H1 (cell line): Measurements from ENCODE around the gene KLRC3. TPM values are rescaled to one million over a fixed set of nuclear protein-coding genes. Genes with fewer than 3 reads are reported as not detected.

Source experiments
- FOSL1 ChIP-seq: IDR thresholded peaks from 2 replicates; pipeline ENCODE4 v1.6.1; 2011; ENCODE audit warnings: mild to moderate bottlenecking, low read depth, low read length, moderate library complexity; ENCODE audit not compliant: insufficient read depth
- PHF8 ChIP-seq: fragments of 200-600 bp; sonication (generic); conservative IDR thresholded peaks from 2 replicates; pipeline ENCODE4 v1.7.1; 2012; ENCODE audit warnings: low read depth, mild to moderate bottlenecking, inconsistent platforms, low read length, moderate library complexity
- RNF2 ChIP-seq: fragments of 200-900, 300-1000 bp; sonication (generic); IDR thresholded peaks from 2 replicates; pipeline ENCODE4 v1.7.1; 2016; ENCODE audit warnings: borderline replicate concordance, low read depth, mild to moderate bottlenecking, antibody characterized with exemption, low read length; ENCODE audit not compliant: poor library complexity, severe bottlenecking; ENCODE audit errors: missing control alignments
- RXRA ChIP-seq: IDR thresholded peaks from 2 replicates; pipeline ENCODE4 v1.6.1; 2011; ENCODE audit warnings: low read depth, mild to moderate bottlenecking, low read length, moderate library complexity; ENCODE audit not compliant: insufficient read depth
- SRF ChIP-seq: IDR thresholded peaks from 2 replicates; pipeline ENCODE4 v1.6.1; 2011; ENCODE audit warnings: mild to moderate bottlenecking, low read depth, low read length, moderate library complexity
- polyA plus RNA-seq, 7 experiments: library from polyadenylated mRNA; depleted of rRNA in 3 of 7; stranded (reverse) in 5 of 7; unstranded in 2 of 7; fragments of >200 nt in 5 of 7; fragments of 200-250 nt in 2 of 7; gene quantifications; 1 replicate in 5 of 7; 2 replicates in 1 of 7; 4 replicates in 1 of 7; pipeline versions ENCODE4 v1.2.1 to v1.2.3, GENCODE V29; 2011 to 2013; ENCODE audit warnings: missing spikeins in 2 of 7, mixed read lengths in 2 of 7
- total RNA-seq: library from RNA; stranded (reverse); fragmentation: NEBNext Ultra II Directional; extraction: Animal tissue kit (Norgen Biotek cat#: 25700); gene quantifications from 2 replicates; pipeline ENCODE4 v1.2.1, GENCODE V29; 2021
- TF ChIP-seq, protein P1 (sequence below), 3 experiments: IDR thresholded peaks; 1 replicate in 2 of 3; 2 replicates in 1 of 3; pipeline versions ENCODE4 v1.5.1 to v1.6.1; 2011; ENCODE audit warnings: low read length in 3 of 3, mild to moderate bottlenecking in 3 of 3, inconsistent platforms in 2 of 3, low read depth in 1 of 3, moderate library complexity in 1 of 3; ENCODE audit not compliant: insufficient read depth in 1 of 3; ENCODE audit errors: control extremely low read depth in 1 of 3

The KLRC3 gene
- total and polyA plus RNA-seq, 2 of the 8 experiments (the other 6 are each of a cell fraction or from before 2014, with no cell fraction given) = not detected

- TF ChIP-seq, protein P1, sequence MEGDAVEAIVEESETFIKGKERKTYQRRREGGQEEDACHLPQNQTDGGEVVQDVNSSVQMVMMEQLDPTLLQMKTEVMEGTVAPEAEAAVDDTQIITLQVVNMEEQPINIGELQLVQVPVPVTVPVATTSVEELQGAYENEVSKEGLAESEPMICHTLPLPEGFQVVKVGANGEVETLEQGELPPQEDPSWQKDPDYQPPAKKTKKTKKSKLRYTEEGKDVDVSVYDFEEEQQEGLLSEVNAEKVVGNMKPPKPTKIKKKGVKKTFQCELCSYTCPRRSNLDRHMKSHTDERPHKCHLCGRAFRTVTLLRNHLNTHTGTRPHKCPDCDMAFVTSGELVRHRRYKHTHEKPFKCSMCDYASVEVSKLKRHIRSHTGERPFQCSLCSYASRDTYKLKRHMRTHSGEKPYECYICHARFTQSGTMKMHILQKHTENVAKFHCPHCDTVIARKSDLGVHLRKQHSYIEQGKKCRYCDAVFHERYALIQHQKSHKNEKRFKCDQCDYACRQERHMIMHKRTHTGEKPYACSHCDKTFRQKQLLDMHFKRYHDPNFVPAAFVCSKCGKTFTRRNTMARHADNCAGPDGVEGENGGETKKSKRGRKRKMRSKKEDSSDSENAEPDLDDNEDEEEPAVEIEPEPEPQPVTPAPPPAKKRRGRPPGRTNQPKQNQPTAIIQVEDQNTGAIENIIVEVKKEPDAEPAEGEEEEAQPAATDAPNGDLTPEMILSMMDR (IDR thresholded peaks at IDR 0.05; ENCODE audit: control extremely low read depth in 1 of 3, insufficient read depth in 1 of 3, low read depth in 1 of 3, low read length in 3 of 3) = no peak
- TF ChIP-seq RXRA (no peak), RNF2 (no peak), SRF (no peak), FOSL1 (no peak), PHF8 (no peak)
- TF ChIP-seq, all 59 proteins: peak for 0
These were observed 36.2 kb downstream of the KLRC3 start (continued) for GRCh38 chr12:10384191-10384590.
